Measurements from ENCODE around the gene LANCL3.
"Not testable (repeated sequence)": the region's sequence is repeated elsewhere in the genome, so short reads cannot be mapped to it uniquely, and the experiment has no call there.

Gene LANCL3

DNA sequence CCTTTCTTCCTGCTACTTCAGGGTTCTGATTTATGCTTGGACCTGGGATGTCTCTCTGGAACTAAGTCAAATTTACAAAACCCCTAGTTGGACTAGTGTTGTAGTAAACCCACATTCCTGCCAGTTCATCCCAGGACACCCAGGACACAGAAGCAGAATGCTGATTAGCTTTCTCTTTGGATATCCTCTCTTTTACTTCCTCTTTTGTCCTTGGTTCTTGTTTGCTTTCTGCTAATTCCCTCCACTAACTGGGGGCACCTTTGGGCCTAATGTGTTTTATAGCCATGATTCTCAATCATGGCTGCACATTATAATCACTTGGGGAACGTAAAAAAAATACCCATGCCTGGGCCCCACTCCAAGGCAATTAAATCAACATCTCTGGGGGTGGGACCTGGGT is 42.5 kb downstream of the LANCL3 start:
- H3K9me3 ChIP-seq (replicated peaks in 1 of 11): no peaks in the 10 kb centered on the region
- no peaks in the 10 kb centered on the region for H3K27me3 ChIP-seq
- H3K36me3 ChIP-seq: no peaks in the 10 kb centered on the region
- no peak overlapping the region for H3K27ac ChIP-seq
- 0 out of 20 replicates have a peak, but pooled peaks cover 0 to 4% (median 0%) of the 10 kb centered on the region in 10 experiments for H3K4me1 ChIP-seq
- H3K4me2 ChIP-seq: no peak overlapping the region
- no peak overlapping the region for H3K9ac ChIP-seq
- no peaks in the 10 kb centered on the region for H4K20me1 ChIP-seq
- H3K4me3 ChIP-seq: no peak overlapping the region
- TF ChIP-seq Cebpa-rat (IDR thresholded peaks at IDR 0.05): no peak

- Histone ChIP-seq H3K27ac (no peak overlapping the region), H3K4me2 (no peak overlapping the region), H4K20me1 (no peaks in the 10 kb centered on the region), H3K27me3 (no peaks in the 10 kb centered on the region), H3K4me3 (no peak overlapping the region), H3K9ac (no peak overlapping the region), H3K4me1 (no peaks in the 10 kb centered on the region), H3K36me3 (no peaks in the 10 kb centered on the region), H3K9me3 (replicated peaks in 1 of 11) (no peaks in the 10 kb centered on the region)
- no peak for TF ChIP-seq Cebpa-rat (IDR thresholded peaks at IDR 0.05)
Observed at GRCh38 chrX:37627602-37628001, 56.1 kb downstream of the LANCL3 start.

DNA sequence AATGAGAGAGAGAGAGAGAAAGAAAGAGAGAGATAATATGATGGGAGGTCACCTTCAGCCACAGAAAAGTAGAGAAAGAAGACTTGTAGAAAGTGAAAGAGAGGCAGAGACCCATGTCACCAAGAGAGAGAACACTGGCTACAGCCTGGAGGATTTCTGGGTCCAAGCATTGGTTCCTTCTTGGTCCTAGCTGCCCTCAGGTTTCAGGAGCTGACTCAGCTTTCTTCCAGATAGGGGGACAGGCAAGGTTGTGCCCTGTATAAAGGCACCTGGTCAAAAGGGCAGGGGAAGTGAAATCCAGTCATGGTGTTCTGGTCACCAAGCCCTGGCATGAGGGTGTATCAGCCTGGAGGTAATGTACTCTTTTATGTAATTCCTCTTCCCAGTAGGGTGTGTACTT is 66.6 kb downstream of the LANCL3 start:
- Histone ChIP-seq H3K4me1 (no peaks in the 10 kb centered on the region), H3K27ac (no peak overlapping the region), H3K9me3 (replicated peaks in 1 of 11) (peaks cover 9 to 29% (median 11%) of the 10 kb centered on the region in 11 experiments; a peak in 19 of 22 replicates), H3K36me3 (no peaks in the 10 kb centered on the region), H4K20me1 (no peaks in the 10 kb centered on the region), H3K9ac (no peak overlapping the region), H3K27me3 (no peaks in the 10 kb centered on the region), H3K4me2 (no peak overlapping the region), H3K4me3 (no peak overlapping the region)
- TF ChIP-seq Cebpa-rat (IDR thresholded peaks at IDR 0.05): no peak

DNA sequence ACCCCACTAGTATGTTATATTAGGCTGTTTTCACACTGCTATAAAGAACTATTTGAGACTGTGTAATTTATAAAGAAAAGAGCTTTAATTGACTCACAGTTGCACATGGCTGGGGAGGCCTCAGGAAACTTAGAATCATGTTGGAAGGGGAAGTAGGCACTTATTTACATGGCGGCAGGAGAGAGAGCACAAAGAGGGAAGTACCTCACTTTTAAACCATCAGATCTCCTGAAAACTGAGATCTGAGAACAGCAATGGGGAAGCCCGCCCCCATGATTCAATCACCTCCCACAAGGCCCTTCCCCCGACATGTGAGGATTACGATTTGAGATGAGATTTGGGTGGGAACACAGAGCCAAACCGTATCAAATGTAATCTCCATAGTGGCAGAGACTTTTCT is 68.7 kb downstream of the LANCL3 start:
- Histone ChIP-seq H3K4me1 (no peaks in the 10 kb centered on the region), H3K9me3 (replicated peaks in 1 of 11) (peaks cover 0 to 15% (median 0%) of the 10 kb centered on the region in 11 experiments; a peak in 5 of 22 replicates), H3K36me3 (no peaks in the 10 kb centered on the region), H3K27ac (no peak overlapping the region), H3K4me3 (no peak overlapping the region), H3K9ac (no peak overlapping the region), H3K27me3 (no peaks in the 10 kb centered on the region), H3K4me2 (no peak overlapping the region), H4K20me1 (no peaks in the 10 kb centered on the region)
- TF ChIP-seq Cebpa-rat (IDR thresholded peaks at IDR 0.05): no peak

GRCh38 chrX:37641859-37642258 is 70.4 kb downstream of the LANCL3 start:
- no peaks in the 10 kb centered on the region for H3K36me3 ChIP-seq
- H3K27ac ChIP-seq: no peak overlapping the region
- no peaks in the 10 kb centered on the region for H3K27me3 ChIP-seq
- H4K20me1 ChIP-seq: no peaks in the 10 kb centered on the region
- no peak for TF ChIP-seq Cebpa-rat (IDR thresholded peaks at IDR 0.05)
- H3K9me3 ChIP-seq (replicated peaks in 1 of 11): peaks cover 0 to 15% (median 0%) of the 10 kb centered on the region in 11 experiments; a peak in 4 of 22 replicates
- no peak overlapping the region for H3K9ac ChIP-seq
- H3K4me1 ChIP-seq: no peaks in the 10 kb centered on the region
- H3K4me2 ChIP-seq: no peak overlapping the region
- H3K4me3 ChIP-seq: no peak overlapping the region

- Histone ChIP-seq H3K27me3 (no peaks in the 10 kb centered on the region), H3K4me3 (no peak overlapping the region), H4K20me1 (no peaks in the 10 kb centered on the region), H3K4me1 (no peaks in the 10 kb centered on the region), H3K9me3 (replicated peaks in 1 of 11) (peaks cover 0 to 12% (median 0%) of the 10 kb centered on the region in 11 experiments; a peak in 4 of 22 replicates), H3K9ac (no peak overlapping the region), H3K36me3 (no peaks in the 10 kb centered on the region), H3K4me2 (no peak overlapping the region), H3K27ac (no peak overlapping the region)
- TF ChIP-seq Cebpa-rat (IDR thresholded peaks at IDR 0.05): no peak
Observed at GRCh38 chrX:37644381-37645305, 73.2 kb downstream of the LANCL3 start.

- Histone ChIP-seq H3K9ac (no peak overlapping the region), H3K27me3 (no peaks in the 10 kb centered on the region), H3K4me2 (no peak overlapping the region), H3K9me3 (replicated peaks in 1 of 11) (no peaks in the 10 kb centered on the region), H4K20me1 (no peaks in the 10 kb centered on the region), H3K4me1 (no peaks in the 10 kb centered on the region), H3K27ac (no peak overlapping the region), H3K36me3 (no peaks in the 10 kb centered on the region), H3K4me3 (no peak overlapping the region)
- no peak for TF ChIP-seq Cebpa-rat (IDR thresholded peaks at IDR 0.05)
Observed at GRCh38 chrX:37646254-37646653, 74.8 kb downstream of the LANCL3 start.

DNA sequence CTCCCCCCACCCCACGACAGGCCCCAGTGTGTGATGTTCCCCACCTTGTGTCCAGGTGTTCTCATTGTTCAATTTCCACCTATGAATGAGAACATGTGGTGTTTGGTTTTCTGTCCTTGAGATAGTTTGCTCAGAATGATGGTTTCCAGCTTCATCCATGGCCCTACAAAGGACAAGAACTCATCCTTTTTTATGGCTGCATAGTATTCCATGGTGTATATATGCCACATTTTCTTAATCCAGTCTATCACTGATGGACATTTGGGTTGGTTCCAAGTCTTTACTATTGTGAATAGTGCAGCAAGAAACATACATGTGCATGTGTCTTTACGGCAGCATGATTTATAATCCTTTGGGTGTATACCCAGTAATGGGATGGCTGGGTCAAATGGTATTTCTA is 79.4 kb downstream of the LANCL3 start:
- H3K4me3 ChIP-seq; H3K27me3 ChIP-seq; H3K36me3 ChIP-seq; H4K20me1 ChIP-seq; H3K9ac ChIP-seq; H3K4me1 ChIP-seq; H3K27ac ChIP-seq; H3K4me2 ChIP-seq; H3K9me3 ChIP-seq (replicated peaks in 1 of 11): not testable (repeated sequence)

DNA sequence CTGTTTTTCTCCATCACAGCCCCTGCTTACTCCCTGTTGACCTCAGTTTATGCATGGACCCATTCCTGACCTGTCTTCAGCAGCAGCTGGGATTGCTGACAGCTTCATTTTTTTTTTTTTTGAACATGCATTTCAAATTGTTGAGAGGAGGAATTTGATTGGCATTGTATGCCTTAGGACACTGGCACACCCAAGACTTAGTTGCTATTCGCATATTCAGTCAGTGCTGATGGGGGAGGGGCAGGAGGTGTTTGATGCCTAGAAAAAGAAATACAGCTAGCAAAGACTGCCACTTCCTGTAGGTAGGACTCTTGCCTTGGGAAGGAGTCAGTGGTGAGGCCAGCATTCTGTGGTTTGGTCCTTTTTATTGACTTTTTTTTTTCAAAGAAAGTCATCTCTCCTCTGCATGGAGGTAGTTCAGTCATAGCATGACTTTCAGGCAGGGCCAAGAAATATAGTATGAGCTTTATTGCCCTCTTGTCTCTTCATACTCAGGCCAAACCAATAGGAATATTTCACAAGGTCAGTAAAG is 80.5 kb downstream of the LANCL3 start:
- Histone ChIP-seq H3K27ac (no peak overlapping the region), H3K36me3 (no peaks in the 10 kb centered on the region), H3K4me3 (no peak overlapping the region), H3K9me3 (replicated peaks in 1 of 11) (no peaks in the 10 kb centered on the region), H3K4me2 (no peak overlapping the region), H3K9ac (no peak overlapping the region), H4K20me1 (no peaks in the 10 kb centered on the region), H3K4me1 (no peaks in the 10 kb centered on the region), H3K27me3 (no peaks in the 10 kb centered on the region)
- no peak for TF ChIP-seq Cebpa-rat (IDR thresholded peaks at IDR 0.05)

Data from BLaER1 treated with 17β-estradiol and CSF1 and Interleukin-3, amounts not matched to agents 10 nM and 100 nM (cell line).